Endothelial cell of umbilical vein (primary cell): ENCODE results near the gene PTBP3. TPM values are rescaled to one million over a fixed set of nuclear protein-coding genes. Genes with fewer than 3 reads are reported as not detected.

Source experiments
- BruUV-seq: library from RNA; stranded (reverse); fragments of 400-500 nt; replicated peaks from 2 replicates; lab custom pipeline; 2021; lab: Mats Ljungman, UMichigan
- CTCF ChIA-PET: fragments of 300-600, 350-600 bp; sonication (Branson Sonifier 250); formaldehyde crosslinking; loops from one replicate; lab custom pipeline; 2021; ENCODE audit warnings: antibody characterized with exemption, inconsistent platforms; lab: Charles Lee
- POLR2A ChIA-PET: fragments of 300-600, 350-600 bp; sonication (Branson Sonifier 250); formaldehyde crosslinking; loops from one replicate; lab custom pipeline; 2021; ENCODE audit warnings: antibody characterized with exemption, inconsistent platforms; lab: Charles Lee
- DNase-seq: peaks from one replicate; pipeline ENCODE4 v3.0.0-alpha.2; 2011; ENCODE audit warnings: low read depth, low spot score
- FAIRE-seq: peaks from 2 replicates; lab custom pipeline; 2011; peaks lifted over from hg19 to GRCh38; lab: Jason Lieb, UNC
- H2AFZ ChIP-seq: 2 replicates; pipeline ENCODE4 v1.6.0; 2012; ENCODE audit warnings: low read depth, low read length, control low read depth, inconsistent platforms
- H3K27ac ChIP-seq: 2 replicates; pipeline ENCODE4 v1.5.1; 2011; ENCODE audit warnings: low read depth, mild to moderate bottlenecking, control low read depth, low read length, moderate library complexity; ENCODE audit not compliant: insufficient read depth
- H3K27me3 ChIP-seq, 2 experiments: 2 replicates each; pipeline versions ENCODE4 v1.6.0 to v1.6.1; 2011; ENCODE audit warnings: low read length in 2 of 2, mixed read lengths in 1 of 2; ENCODE audit not compliant: control insufficient read depth in 2 of 2, insufficient read depth in 2 of 2
- H3K36me3 ChIP-seq, 2 experiments: 2 replicates in 1 of 2; 3 replicates in 1 of 2; pipeline ENCODE4 v1.5.1; 2011; ENCODE audit warnings: low read length in 2 of 2, mild to moderate bottlenecking in 1 of 2, moderate library complexity in 1 of 2; ENCODE audit not compliant: control insufficient read depth in 2 of 2, insufficient read depth in 2 of 2; ENCODE audit errors: extremely low read depth in 1 of 2
- H3K4me1 ChIP-seq: 3 replicates; pipeline ENCODE4 v1.5.1; 2011; ENCODE audit warnings: mild to moderate bottlenecking, low read length; ENCODE audit not compliant: control insufficient read depth, insufficient read depth; ENCODE audit errors: extremely low read depth
- H3K4me2 ChIP-seq: 2 replicates; pipeline ENCODE4 v1.6.1; 2011; ENCODE audit warnings: low read length, control low read depth, mixed read lengths; ENCODE audit not compliant: insufficient read depth
- H3K4me3 ChIP-seq, 3 experiments: fragments of 200-600 bp in 1 of 3; sonication (generic), shearing (Covaris generic) in 1 of 3; replicated peaks in 1 of 3; 2 replicates each; pipeline ENCODE4 v1.5.1; 2011 to 2016; ENCODE audit warnings: control low read depth in 3 of 3, low read length in 3 of 3, mild to moderate bottlenecking in 2 of 3, inconsistent platforms in 1 of 3, low read depth in 1 of 3, moderate library complexity in 1 of 3; ENCODE audit not compliant: insufficient read depth in 1 of 3
- H3K79me2 ChIP-seq: 2 replicates; pipeline ENCODE4 v1.6.0; 2012; ENCODE audit warnings: low read length, inconsistent platforms; ENCODE audit not compliant: control insufficient read depth, insufficient read depth
- H3K9ac ChIP-seq: replicated peaks from 2 replicates; pipeline ENCODE3; 2011; ENCODE audit warnings: low read length, control low read depth; ENCODE audit not compliant: insufficient read depth; ENCODE audit errors: extremely low read depth
- H3K9me1 ChIP-seq: replicated peaks from 3 replicates; pipeline ENCODE4 v1.6.0; 2011; ENCODE audit warnings: mild to moderate bottlenecking, low read length; ENCODE audit not compliant: control insufficient read depth, insufficient read depth; ENCODE audit errors: extremely low read depth
- H3K9me3 ChIP-seq: replicated peaks from 2 replicates; pipeline ENCODE4 v1.5.1; 2012; ENCODE audit warnings: low read length, inconsistent platforms; ENCODE audit not compliant: control insufficient read depth, insufficient read depth
- H4K20me1 ChIP-seq: replicated peaks from 2 replicates; pipeline ENCODE3; 2011; ENCODE audit warnings: mild to moderate bottlenecking, low read length; ENCODE audit not compliant: control insufficient read depth, insufficient read depth; ENCODE audit errors: extremely low read depth
- EZH2 ChIP-seq: IDR thresholded peaks from 2 replicates; pipeline ENCODE4 v1.6.1; 2012; ENCODE audit warnings: borderline replicate concordance, low read depth, mild to moderate bottlenecking, moderate library complexity, low read length, inconsistent platforms; ENCODE audit not compliant: severe bottlenecking
- FOS ChIP-seq: IDR thresholded peaks from 2 replicates; pipeline ENCODE4 v1.6.1; 2011; ENCODE audit warnings: mild to moderate bottlenecking, low read length, moderate library complexity, borderline replicate concordance; ENCODE audit not compliant: insufficient read depth
- MAX ChIP-seq: IDR thresholded peaks from 2 replicates; pipeline ENCODE4 v1.6.1; 2011; ENCODE audit not compliant: insufficient read depth, insufficient read length
- dilution Hi-C: fragments of 300-500 bp; cut with MboI; formaldehyde crosslinking; loops from one replicate; pipeline ENCODE4 v1.15.0; 2019; ENCODE audit warnings: low sequenced_read_pairs; ENCODE audit not compliant: extremely low pct_ligation_motif_present
- intact Hi-C: fragments of 100-400 bp; cut with micrococcal nuclease; formaldehyde crosslinking; loops from one replicate; pipeline ENCODE4 v1.10.0; 2022
- polyA plus RNA-seq, 4 experiments: library from polyadenylated mRNA; depleted of rRNA in 3 of 4; stranded (reverse) in 3 of 4; unstranded in 1 of 4; fragments of >200 nt; gene quantifications; 2 replicates each; pipeline versions ENCODE4 v1.2.1 to v1.2.3, GENCODE V29; 2011 to 2012; ENCODE audit warnings: missing spikeins in 1 of 4
- total RNA-seq: library from RNA; stranded (reverse); gene quantifications from 2 replicates; pipeline ENCODE4 v1.2.3, GENCODE V29; 2021
- TF ChIP-seq, protein P1 (sequence below), 2 donors: IDR thresholded peaks; 1 replicate in 1 of 2; 2 replicates in 1 of 2; pipeline ENCODE4 v1.5.1; 2011; ENCODE audit warnings: low read length in 2 of 2, mild to moderate bottlenecking in 2 of 2, moderate library complexity in 2 of 2, control low read depth in 1 of 2, inconsistent platforms in 1 of 2, low read depth in 1 of 2; ENCODE audit not compliant: insufficient read depth in 1 of 2; ENCODE audit errors: extremely low read depth in 1 of 2

The PTBP3 gene
- total and polyA plus RNA-seq, 2 donors (not counting 3 experiments of a cell fraction or from before 2014, with no cell fraction given) = 42.4 to 75.0 TPM

DNA sequence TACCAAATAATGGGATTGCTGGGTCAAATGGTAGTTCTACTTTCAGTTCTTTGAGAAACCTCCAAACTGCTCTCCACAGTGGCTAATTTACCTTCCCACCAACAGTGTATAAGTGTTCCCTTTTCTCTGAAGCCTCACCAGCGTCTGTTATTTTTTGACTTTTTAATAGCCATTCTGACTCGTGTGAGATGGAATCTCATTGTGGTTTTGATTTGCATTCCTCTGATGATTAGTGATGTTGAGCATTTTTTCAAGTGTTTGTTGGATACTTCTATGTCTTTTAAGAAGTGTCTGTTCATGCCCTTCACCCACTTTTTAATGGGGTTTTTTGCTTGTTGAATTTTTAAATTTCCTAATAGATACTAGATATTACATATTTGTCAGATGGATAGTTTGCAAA, 129.9 kb downstream of the PTBP3 start:
- Histone ChIP-seq H3K9me1 (no peaks in the 10 kb centered on the region), H3K4me1 (no peaks in the 10 kb centered on the region), H3K27ac (no peak overlapping the region), H3K9ac (no peak overlapping the region), H3K36me3 (no peaks in the 10 kb centered on the region), H3K79me2 (no peaks in the 10 kb centered on the region), H3K4me3 (no peak overlapping the region), H2AFZ (no peak overlapping the region), H3K4me2 (no peak overlapping the region), H3K9me3 (no peaks in the 10 kb centered on the region), H4K20me1 (no peaks in the 10 kb centered on the region), H3K27me3 (no peaks in the 10 kb centered on the region)
- CTCF ChIA-PET = no interaction called here
- TF ChIP-seq EZH2 (no peak), MAX (no peak), FOS (no peak)
- TF ChIP-seq, protein P1, sequence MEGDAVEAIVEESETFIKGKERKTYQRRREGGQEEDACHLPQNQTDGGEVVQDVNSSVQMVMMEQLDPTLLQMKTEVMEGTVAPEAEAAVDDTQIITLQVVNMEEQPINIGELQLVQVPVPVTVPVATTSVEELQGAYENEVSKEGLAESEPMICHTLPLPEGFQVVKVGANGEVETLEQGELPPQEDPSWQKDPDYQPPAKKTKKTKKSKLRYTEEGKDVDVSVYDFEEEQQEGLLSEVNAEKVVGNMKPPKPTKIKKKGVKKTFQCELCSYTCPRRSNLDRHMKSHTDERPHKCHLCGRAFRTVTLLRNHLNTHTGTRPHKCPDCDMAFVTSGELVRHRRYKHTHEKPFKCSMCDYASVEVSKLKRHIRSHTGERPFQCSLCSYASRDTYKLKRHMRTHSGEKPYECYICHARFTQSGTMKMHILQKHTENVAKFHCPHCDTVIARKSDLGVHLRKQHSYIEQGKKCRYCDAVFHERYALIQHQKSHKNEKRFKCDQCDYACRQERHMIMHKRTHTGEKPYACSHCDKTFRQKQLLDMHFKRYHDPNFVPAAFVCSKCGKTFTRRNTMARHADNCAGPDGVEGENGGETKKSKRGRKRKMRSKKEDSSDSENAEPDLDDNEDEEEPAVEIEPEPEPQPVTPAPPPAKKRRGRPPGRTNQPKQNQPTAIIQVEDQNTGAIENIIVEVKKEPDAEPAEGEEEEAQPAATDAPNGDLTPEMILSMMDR (IDR thresholded peaks at IDR 0.05; ENCODE audit: extremely low read depth in 1 of 2, insufficient read depth in 1 of 2, low read depth in 1 of 2, low read length in 2 of 2) = no peak
- FAIRE-seq (no peak), DNase-seq (no peak)
- POLR2A ChIA-PET = no interaction called here
- BruUV-seq = no TSS peak
- intact Hi-C loops = no loop called here
- dilution Hi-C loops = no loop called here

DNA sequence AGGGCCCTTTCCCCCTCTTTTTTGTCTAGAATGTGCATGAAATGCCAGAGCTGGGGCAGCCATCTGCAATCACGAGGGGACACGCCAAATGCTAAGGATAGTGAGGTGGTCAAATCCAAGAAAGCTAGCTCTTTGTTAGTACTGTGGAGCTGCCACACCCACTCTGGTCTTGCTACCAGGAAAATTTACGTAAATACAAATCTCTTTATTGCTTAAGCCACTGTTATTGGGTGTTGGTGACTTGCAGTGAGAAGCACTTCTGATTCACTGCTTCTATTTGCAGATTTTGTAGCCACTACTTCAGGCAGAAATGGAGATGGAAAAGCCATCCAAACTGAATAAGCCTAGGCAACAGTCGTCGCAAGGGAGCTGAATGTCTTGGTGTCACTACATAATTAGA, 132.7 kb downstream of the PTBP3 start:
- Histone ChIP-seq H4K20me1 (no peaks in the 10 kb centered on the region), H3K79me2 (no peaks in the 10 kb centered on the region), H3K27me3 (no peaks in the 10 kb centered on the region), H3K27ac (no peak overlapping the region), H3K9me1 (no peaks in the 10 kb centered on the region), H3K4me3 (no peak overlapping the region), H3K9me3 (no peaks in the 10 kb centered on the region), H2AFZ (no peak overlapping the region), H3K4me2 (no peak overlapping the region), H3K9ac (no peak overlapping the region), H3K36me3 (no peaks in the 10 kb centered on the region), H3K4me1 (no peaks in the 10 kb centered on the region)
- FAIRE-seq = no peak
- dilution Hi-C loops (no loop called here), intact Hi-C loops (no loop called here)
- DNase-seq = no peak
- BruUV-seq = no TSS peak
- POLR2A ChIA-PET = no interaction called here
- CTCF ChIA-PET = interaction anchor here (1.1 to 1.3 kb wide), 2 partner anchors 18 to 27 kb away, joined by 3 read pairs; no protein-coding TSS in a partner anchor
- no peak for TF ChIP-seq EZH2
